HG02884 (cell line): ENCODE measurements around the gene APP.

ENCODE experiments used
- ATAC-seq: cut with Tn5 transposase; IDR thresholded peaks from one replicate; pipeline ENCODE4 v1.9.1; 2021; ENCODE audit warnings: mild to moderate bottlenecking, moderate library complexity; ENCODE audit not compliant: unreplicated experiment

APP gene

DNA sequence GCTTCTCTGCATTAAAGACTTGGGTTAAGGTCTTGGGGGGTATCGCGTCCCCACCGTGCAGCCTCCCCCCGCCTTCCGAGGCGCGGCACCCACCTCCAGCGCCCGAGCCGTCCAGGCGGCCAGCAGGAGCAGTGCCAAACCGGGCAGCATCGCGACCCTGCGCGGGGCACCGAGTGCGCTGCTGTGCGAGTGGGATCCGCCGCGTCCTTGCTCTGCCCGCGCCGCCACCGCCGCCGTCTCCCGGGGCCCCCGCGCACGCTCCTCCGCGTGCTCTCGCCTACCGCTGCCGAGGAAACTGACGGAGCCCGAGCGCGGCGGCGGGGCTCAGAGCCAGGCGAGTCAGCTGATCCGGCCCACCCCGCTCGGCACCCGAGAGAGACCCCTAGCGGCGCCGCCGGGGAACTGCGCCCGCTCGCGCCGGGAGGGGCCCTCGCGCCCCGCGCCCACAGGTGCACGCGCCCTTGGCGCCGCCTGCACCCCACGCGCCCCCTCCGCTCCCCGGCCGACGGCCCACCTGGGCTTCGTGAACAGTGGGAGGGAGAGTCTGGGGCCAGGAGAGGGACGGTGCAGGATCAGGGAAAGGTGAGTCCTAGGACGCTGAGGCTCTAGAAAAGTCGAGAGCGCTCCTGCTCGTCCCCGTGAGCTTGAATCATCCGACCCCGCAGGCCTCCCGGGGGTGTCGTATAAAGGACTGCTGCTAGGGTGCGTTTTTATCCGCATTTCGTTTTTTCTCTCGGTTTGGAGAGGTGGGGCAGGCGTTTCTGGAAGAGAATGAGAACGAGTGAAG is at the start of gene APP:
Gene APP (minus strand): TSS at position 300 of the 787 bp plus-strand sequence. CDS start 150 bp downstream, at position 150.
- ATAC-seq: peak; percentile 63

DNA sequence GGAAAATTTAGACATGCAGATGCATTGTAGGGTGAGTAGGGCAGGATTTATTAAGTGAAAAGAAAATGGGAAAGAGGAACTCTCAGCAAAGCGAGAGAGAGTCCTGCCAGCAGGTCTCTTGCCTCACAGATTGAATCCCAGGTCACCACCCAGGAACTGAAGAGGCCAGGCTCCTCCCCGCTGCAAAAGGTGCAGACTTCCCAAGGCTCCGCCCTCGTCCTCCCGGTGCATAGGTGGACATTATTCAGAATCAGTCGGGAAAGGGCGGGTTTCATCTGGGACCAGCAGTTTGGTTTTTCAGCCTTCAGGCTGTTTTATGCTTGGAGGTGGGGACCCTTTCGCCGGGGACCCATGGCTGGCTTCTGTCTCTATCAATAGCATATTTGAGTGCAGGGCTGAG is 41.6 kb upstream of the APP start:
- ATAC-seq: no peak

DNA sequence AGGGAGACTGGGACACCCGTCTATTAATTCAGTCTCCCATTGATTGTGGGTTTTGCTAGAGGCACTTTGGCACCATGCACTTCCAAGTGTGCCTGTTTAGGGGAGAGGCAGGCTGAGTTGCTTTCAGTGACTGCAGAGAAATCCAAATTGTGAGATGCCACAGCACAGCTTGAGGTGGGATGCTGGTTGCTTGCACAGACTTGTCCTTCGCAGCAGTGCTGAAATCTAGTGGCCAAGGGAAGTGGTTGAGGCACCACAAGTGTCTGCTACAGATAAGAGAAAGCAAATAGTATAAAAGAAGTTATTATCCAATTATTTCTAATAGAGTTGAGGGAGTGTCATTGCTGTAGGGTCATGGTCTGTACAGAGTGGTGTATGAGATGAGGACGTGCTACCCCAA is 40.0 kb upstream of the APP start:
- ATAC-seq: no peak

DNA sequence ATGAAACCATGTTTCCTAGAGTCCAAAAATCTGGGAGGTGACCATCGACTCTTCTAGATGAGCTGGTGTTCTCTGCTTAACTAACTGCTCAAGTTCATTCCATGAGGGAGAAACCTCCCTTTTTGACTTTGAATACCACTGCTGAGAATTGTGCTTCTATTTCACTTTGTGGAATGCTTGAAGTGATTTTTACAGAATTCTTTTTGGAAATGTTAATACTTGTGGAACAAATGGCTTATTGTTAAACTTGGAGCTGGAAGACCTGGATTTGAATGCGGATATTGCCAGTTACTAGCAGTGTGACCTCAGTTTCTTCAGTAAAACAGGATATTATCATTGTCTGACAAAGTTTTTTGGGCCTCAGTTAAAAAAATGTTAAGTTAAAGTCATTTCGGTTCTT is 36.5 kb upstream of the APP start:
- ATAC-seq: no peak

DNA sequence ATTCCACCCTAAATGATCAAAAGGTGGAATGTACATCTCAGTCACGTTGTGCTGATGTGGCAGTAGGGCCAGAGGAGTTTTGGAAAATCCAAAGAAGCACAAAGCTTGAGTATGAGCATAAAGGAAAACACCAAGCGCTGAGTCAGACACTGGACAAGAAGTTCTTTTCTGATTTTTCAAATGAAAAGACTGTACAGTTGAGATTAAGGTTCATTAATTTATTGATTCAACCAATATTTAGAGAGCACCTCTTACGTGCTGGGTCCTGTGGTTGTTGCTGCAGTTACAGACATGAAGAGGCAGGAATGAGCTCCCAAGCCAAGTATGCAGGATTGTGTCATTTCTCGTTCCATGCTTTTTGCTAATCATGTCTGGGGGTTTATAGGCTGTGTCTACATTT is 28.9 kb upstream of the APP start:
- ATAC-seq: no peak

DNA sequence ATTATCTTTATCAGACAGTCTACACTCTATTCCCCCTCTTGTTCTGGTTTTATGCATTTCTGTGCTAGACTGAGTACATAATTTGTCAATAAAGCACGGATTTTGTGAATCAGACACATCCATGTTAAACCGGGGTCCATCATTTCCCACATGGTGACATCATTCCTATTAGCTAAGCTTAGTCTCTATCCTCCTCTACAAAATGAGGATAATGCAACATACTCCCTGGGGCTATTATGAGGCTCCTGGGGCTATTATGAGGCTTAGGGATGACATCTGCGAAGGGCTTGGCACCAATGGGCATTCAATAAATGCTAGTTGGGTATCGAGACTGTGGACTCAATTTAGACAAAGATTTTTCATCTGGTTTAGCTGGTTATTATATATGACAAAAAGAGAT is 25.1 kb upstream of the APP start:
- ATAC-seq: no peak

DNA sequence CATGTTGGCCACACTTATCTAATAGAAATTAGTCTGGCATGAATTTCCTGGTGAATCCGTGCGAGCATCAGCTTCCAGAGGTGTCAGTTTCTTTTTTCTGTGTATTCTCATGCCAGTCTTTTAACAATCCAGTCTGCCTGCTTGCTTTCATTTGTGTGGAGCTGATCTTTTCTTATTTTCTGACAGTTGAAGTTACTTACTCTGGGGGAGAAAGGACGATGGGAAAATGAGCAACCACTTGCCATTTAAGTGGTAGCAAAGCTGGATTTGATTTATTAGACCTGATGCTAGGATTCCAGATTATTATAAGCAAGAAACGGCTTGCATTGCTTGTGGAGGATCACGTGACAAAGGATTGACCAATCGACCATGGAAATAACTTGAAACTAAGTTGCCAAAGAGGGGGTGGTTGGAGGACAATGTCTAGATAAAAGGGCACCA is 24.3 kb upstream of the APP start:
- ATAC-seq: no peak

DNA sequence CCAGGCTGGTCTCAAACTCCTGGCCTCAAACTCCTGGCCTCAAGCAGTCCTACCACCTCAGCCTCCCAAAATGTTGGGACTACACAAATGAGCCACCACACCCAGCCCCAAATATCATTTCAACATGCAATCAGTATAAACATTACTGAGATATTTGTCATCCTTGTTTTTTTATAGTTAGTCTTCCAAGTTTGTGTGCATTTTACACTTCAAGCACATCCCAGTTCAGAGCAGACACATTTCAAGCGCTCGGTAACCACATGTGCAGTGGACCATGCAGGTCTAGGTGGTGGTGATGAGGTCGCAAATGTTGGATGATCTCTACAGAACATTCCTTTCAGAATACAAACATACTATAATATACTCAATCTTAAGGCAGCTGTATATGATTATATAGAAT is 23.8 kb upstream of the APP start:
- ATAC-seq: no peak

DNA sequence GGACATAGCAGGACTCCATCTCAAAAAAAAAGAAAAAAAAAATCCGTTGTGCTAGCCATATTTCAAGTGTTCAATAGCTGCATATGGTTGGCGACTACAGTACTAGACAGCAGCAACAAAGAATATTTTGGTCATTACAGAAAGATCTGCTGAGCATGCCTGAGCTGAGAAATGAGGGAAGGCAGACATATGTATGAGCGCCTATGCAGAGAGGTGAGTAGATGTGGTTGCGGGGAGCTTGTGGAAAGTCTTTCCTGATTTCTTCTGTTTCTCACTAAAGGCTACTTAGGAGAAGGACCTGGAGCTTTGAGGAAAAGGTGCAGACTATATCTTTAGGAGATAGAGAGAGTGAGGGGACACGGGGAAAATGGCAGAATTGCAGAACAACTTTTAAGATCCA is 21.0 kb upstream of the APP start:
- ATAC-seq: no peak

DNA sequence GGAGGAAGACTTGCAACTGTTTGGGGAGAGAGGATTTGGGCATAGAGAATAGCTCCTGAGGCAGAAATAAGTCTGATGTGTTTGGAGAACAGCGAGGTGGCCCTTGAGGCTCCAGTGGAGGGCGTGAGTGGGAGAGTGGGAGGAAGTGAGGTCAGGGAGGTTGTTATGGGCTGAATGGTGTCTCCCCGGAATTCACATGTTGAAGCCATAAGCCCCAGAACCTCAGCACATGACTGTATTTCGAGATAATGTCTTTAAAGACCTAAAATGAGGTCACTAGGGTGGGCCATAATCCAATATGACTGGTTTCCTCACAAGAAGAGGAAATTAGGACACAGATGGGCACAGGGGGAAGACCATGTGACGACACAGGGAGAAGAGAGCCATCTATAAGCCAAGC is 17.9 kb upstream of the APP start:
- ATAC-seq: no peak

DNA sequence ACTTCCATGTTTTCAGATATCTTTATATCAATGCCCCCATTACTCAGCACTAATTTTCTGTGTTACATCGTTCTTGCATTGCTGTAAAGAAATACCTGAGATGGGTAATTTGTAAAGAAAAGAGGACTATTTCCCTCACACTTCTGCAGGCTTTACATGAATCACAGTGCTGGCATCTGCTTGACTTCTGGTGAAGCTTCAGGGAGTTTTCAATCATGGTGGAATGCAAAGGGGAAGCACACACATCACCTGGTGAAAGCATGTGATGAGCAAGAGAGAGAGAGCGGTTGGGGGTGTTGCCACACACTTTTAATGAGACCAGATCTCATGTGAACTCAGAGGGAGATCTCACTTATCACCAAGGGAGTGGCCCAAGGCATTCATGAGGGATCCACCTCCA is 14.9 kb upstream of the APP start:
- ATAC-seq: no peak

DNA sequence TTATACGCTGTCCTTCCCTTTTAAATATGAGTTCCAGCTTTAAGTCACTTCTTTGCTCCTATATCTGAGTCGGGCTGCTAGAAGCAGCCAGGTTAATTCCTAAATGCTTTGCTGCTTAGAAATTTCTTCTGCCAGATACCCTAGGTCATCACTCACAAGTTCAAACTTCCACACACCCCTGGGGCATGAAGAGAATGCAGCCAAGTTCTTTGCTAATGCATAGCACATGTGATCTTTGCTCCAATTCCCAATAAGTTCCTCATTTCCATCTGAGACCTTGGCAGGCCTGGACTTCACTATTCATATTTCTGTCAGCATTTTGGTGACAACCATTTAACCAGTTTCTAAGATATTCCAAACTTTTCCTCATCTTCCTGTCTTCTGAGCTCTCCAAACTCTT is 14.5 kb upstream of the APP start:
- ATAC-seq: no peak

DNA sequence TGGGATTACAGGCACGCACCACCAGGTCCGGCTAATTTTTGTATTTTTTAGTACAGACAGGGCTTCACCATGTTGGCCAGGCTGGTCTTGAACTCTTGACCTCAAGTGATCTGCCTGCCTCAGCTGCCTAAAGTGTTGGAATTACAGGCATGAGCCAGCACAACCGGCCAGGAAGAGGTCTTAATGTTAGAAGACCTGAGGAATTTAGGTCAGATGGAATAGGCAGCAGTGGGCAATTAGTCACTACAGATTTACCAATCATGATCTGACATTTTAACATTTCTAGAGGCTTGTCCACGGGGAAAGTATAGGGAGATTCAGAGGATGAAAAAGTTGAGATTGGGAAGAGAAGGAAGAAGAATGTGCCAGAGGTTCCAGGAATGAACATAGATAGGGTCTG is 8.9 kb upstream of the APP start:
- ATAC-seq: no peak

DNA sequence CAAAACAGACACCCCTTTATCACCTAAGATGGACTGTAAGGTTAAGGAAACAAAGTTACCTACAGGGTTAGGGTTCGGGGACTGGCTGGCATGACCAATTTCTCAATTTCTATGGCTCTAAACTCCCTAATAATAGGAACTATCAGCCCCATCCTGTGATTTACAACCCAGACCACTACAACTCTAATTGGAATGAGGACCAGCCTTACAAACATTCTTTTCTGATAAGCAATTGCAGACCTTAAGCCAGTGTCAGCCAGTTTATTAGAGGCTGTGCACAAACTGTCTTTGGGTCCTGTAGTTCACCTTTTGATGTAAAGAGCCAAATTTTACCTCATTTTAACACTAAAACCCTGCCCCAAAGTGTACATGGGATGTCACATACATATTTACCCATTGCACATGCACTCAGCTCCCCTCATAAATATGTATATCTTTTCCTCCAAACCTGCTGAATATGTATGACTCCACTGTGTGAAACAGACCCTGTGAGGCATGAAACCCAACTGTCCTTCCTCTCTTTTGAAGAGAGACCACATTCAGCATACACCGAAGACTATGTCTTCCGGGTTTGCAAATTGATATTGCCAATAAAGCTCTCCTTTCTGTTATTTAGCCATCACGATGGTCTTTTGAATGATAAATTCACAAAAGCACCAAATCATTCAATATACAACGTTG is 7.3 kb upstream of the APP start:
- peak; percentile 63 for ATAC-seq

DNA sequence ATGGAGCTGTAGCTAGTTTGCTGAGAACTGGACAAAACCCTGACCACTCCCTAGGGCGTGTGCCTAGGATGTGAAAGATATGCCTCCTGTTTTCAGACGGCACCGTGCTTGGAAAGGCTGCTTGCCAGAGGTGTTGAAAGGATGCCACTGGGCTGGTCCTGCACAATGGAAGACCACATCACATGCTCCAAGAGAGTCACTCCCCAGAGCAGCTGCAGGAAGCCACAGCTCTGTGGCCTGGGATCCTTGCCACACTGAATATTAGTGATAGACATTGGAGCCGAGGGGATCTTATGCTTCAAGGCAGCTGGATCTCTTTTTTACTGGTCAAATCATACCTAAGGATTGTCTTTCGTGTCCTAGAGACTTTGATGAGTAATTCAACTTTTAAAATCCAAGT is 6.6 kb upstream of the APP start:
- no peak for ATAC-seq

DNA sequence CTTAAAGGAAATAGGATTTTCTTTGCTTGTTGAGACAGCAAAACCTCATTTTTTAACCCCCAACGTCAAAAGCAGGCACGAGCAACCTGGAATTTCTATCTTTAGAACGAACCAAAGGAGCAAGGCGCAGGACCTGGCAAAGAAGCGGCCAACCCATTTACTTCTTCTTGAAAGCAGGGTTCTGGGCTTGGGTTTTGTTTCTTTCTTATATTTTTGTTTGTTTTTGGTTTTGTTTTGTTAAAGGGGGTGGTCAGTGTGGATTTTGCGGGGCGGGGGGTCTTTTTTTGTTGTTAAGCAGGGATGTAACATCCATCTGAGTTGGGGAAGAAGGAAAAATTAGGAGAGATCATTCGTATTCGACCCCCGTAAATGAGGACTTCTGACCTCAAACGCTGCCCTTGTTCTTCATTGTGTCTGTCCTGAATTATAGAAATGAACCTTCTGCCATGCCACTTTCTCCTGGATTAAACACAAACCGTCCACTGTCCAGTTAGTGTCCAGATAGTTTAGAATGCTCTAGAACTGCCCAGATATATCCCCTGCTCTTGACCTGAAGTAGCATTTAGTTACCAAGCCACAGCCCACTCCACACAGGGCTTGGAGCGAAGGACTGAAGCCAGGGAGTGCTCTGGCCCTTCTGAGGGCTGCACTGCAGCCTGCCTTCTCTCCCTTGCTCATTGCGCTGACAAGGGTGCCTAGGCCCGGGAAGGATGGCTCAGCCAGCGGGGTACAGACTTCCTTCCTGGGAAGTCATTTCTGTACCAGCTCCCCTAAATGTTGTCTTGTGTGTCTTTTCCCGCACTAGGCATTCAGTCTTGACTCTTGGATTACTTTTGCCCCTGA is 909 bp upstream of the APP start:
- no peak for ATAC-seq

DNA sequence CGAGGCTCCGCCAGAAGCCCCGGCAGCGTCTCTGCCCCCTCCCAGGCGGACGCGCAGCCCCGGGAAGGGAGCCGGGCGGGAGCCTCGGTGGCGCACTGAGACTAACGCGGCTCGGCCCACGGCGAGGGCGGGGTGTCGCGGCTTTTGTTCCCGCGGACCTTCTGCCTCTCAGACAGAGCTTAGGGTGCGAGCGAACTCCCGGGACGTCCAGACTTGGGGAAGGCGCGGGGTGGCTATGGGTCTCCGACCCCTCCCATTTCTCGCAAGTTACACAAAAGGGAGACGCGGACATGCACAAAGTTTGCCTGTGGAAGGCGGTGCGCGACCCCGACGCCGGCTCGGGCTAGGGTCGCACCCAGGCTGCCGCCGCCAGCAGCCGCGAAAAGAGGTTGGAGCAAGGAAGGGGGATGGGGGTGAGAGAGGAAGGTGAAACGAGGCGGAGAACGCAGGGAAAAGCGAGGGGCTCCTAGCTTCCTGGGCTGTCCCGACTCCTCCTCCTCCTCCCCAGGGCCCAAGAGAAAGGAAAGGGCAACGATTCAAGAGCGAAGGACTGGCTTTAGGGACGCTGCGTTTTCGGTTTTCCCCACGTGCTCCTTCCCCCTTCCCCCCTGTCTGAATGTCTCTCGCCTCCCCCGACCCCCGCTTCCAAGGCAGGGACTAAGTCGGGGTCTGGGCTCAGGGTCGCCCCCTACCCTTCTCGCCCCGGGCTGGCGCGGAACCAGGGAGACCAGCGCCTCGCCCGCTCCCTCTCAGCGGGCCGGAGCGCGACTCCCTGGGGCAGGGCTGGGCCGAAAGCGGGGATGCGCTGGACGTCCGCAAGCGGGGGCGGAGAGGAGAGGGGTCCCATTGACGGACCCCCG is 729 bp downstream of the APP start:
- ATAC-seq: peak; percentile 33

DNA sequence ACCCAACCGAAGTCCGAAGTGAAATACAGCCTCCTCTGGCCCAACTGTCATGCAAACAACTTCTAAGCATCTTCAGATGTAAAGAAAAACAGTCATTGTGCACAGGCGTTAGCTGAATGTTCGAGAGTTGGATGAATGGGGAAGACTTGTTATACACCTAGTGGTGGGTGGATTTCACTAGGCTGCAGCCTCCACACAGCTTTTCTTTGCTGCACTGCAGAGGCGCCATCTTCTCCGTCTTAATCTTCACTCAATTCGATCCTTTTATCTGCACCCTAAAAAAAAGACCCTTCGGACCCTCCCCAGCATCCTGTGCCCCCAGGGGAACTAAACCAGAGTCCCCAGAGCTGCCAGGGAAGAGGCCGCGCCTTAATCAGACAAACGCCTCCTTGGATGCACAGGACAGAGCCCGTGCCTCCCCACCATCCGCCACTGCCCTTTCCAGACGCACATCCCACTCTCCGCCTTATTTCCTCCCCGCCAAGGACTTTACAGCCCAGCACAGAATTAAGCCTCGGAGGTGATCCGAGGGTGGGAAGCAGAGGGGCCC is 1.4 kb downstream of the APP start:
- peak; percentile 65 for ATAC-seq

DNA sequence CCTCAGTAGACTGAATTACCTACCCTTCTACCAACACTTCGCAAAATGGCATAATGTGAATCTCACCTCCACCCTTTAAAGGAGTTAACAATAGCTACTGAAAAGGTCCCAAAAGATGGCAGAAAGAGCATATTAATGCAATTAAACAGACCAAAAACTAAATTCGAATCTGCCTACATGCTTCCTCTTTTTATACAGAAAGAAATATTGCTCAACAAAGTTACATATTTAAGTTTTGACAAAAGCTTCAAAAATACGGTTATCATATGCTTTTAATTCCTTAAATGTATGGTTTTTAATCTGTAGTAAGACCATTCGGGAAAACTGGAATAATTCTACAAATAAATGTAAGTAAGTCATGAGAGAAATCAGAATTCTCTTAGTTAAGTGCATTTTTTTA is 2.2 kb downstream of the APP start:
- no peak for ATAC-seq

DNA sequence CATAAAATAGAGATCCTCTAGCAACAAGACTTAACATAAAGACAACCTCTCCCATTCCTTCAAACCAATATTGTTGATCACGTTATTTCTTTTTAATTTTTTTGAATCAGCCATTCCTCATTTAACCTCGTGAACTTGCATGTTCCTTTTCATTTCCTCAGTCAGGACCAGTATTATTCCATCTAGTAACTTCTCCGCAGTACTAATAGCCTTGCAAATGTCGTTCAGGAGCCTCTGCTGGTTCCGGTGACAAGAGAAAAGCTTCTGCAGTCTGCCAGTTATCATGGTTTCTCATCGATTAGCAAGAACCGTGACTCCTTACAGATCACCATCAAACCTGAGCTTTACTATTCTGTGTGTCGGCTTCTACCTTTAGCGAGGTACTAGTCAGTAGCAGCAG is 3.0 kb downstream of the APP start:
- no peak for ATAC-seq
